Erythroblast (primary cell): Measurements from ENCODE around the gene NCS1.

Source experiments
- GATA1 ChIP-seq: IDR thresholded peaks from 2 replicates; pipeline ENCODE4 v1.6.1; 2011; ENCODE audit warnings: low read depth, mild to moderate bottlenecking, control low read depth, low read length, moderate library complexity
- POLR2A ChIP-seq: IDR thresholded peaks from 2 replicates; pipeline ENCODE4 v1.6.1; 2011; ENCODE audit warnings: mild to moderate bottlenecking, low read length

GRCh38 chr9:130255631-130256134, 83.5 kb downstream of the NCS1 start:
- no peak for TF ChIP-seq POLR2A
- TF ChIP-seq GATA1 = no peak
